Measurements from ENCODE around the gene HDGFL3.

HDGFL3 gene

DNA sequence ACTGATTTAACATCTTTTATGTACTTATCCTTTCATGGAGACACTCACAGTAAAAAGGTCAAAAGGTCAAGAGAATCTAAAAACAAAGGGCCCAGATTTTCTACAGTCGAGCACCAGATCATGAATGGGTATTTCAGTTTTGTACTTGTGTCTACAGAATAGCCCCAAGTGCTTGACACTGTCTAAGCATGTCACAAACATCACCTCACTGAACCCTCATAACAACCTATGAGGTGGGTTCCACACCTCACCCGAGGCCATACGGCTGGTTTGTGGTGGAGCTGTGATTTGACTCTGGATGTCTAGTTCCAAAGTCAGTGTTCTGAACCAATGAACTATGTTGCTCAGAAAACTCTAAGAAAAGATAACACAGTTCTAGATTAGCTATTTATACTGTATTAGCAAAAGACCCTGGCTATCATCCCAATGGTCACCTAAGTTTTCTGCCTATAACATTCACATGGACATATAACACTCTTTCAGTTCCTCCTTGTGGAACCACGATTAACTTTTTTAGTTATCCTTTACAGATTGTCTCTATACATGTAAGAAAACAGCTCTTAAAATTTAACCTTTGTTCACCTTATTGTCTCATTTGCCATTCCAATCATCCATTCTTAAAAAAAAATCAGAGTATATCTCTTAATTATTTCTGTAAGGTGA, 74.6 kb downstream of the HDGFL3 start:
- DNase-seq (ENCODE audit: low spot score), result no peak
- no peak overlapping the region for H3K27ac Mint-ChIP-seq

DNA sequence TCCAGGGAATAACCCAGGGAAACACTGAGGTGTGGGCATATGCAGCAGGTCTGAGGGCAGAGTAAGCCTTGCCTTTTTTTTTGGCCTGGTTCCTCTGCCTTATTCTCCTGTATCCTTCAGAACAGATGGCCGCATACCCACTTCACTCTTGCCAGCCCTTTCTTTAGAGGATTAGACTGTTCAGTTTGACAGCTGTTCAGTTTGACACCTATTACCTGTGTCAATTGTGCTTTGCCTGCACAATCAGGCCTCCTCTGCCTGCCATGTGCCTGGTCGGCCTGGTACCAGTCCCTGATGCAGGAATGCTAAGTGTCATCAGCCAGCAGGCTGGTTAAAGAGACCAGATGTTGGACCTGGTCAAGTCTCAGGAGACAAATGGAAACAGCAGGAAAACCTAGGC, 77.8 kb downstream of the HDGFL3 start:
- no peaks in the 10 kb centered on the region for H3K27me3 Mint-ChIP-seq (ENCODE audit: low read depth)
- H3K9me3 Mint-ChIP-seq, result no peaks in the 10 kb centered on the region
- no peak for DNase-seq (ENCODE audit: low spot score)
- no peak overlapping the region for H3K27ac Mint-ChIP-seq
- H3K4me1 Mint-ChIP-seq (ENCODE audit: low read depth), result no peaks in the 10 kb centered on the region
- peaks cover 10% of the 10 kb centered on the region for H3K36me3 Mint-ChIP-seq (ENCODE audit: low read depth)
- H3K4me3 Mint-ChIP-seq, result no peak overlapping the region

More for the DNA sequence above, 74.6 kb downstream of the HDGFL3 start:
- peaks cover 6% of the 10 kb centered on the region for H3K36me3 Mint-ChIP-seq (ENCODE audit: low read depth)
- no peaks in the 10 kb centered on the region for H3K9me3 Mint-ChIP-seq
- no peaks in the 10 kb centered on the region for H3K4me1 Mint-ChIP-seq (ENCODE audit: low read depth)
- H3K4me3 Mint-ChIP-seq, result no peak overlapping the region
- peaks cover 4% of the 10 kb centered on the region for H3K27me3 Mint-ChIP-seq (ENCODE audit: low read depth)

DNA sequence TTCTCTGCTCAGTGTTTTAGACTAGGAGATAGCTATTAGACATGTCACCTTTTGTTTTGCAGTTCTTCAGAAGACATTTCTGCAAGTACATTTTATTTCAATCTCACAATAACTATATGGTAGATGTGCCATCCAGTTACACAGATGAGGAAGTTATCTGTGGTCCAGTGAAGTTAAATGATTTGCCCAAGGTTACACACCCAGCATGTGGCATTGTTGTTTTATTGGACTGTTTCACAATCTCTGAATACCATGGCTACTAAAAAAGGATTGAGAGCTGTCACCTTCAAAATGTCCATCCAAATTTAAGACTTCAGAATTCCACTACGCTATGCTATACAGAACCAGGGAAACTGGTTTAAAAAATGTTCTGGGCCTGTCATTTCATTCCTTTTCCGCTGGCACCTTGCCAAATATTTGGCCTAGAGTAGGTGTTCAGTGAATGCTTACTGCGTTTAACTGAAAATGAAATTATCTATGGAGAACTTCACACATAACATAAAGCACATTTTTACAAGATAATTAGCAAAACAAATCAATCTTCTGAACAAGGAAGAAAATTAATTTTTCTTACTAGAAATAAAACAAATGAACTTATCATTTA, 80.0 kb downstream of the HDGFL3 start:
- H3K4me1 Mint-ChIP-seq (ENCODE audit: low read depth), result no peaks in the 10 kb centered on the region
- H3K36me3 Mint-ChIP-seq (ENCODE audit: low read depth), result peaks cover 11% of the 10 kb centered on the region
- no peak overlapping the region for H3K27ac Mint-ChIP-seq
- DNase-seq (ENCODE audit: low spot score), result no peak
- H3K27me3 Mint-ChIP-seq (ENCODE audit: low read depth), result no peaks in the 10 kb centered on the region
- no peak overlapping the region for H3K4me3 Mint-ChIP-seq
- no peaks in the 10 kb centered on the region for H3K9me3 Mint-ChIP-seq

DNA sequence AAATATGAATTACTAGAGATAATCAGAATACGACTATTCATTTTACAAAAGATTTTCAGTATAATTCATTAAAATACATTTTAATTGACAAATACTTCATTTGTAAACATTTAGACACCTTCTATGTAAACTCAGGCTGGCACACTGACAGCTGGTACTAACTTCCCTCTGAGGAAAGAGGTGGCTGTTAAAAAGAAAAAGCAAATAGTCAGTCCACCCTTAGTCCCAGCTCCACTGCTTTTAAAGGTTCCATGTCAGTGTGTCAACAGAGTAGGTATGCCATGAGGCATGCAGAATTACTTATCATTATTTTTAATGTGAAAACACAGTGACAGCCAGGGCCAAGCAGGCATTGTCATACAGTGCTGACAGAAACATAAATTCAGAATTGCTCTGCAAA, 84.1 kb downstream of the HDGFL3 start:
- H3K27ac Mint-ChIP-seq, result no peak overlapping the region
- peaks cover 7% of the 10 kb centered on the region for H3K36me3 Mint-ChIP-seq (ENCODE audit: low read depth)
- no peak overlapping the region for H3K4me3 Mint-ChIP-seq
- no peak for DNase-seq (ENCODE audit: low spot score)
- H3K4me1 Mint-ChIP-seq (ENCODE audit: low read depth), result no peaks in the 10 kb centered on the region
- H3K9me3 Mint-ChIP-seq, result no peaks in the 10 kb centered on the region
- H3K27me3 Mint-ChIP-seq (ENCODE audit: low read depth), result no peaks in the 10 kb centered on the region

DNA sequence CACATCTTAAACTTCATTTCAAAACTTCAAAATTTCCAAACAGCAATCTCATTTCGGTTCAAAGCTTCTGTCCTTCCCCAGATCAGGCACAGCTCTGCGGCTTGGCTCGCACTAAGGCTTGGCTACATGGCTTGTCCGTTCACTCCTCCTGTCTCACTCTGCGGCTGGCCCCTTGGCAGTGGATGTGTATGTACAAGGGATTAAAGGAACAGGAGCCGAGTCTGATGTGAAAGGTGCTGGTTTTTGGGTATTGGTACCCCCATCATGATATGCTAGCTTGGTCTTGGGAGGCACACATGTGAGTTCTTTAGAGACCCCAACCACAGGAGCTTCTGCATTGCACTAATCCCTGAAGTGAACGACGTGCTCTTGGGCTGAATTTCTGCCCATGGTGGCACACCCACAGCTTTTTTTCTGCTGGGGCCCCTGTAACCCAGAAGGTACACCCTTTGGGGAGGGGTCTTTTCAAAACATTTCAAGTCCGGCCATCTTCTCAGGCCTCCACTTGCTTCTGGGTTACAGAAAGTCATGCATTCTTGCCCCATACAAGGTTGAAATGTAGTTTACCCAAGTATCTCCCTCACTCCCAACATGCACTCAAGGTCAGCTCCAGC, 87.5 kb downstream of the HDGFL3 start:
- Mint-ChIP-seq H3K4me1 (ENCODE audit: low read depth) (no peaks in the 10 kb centered on the region), H3K36me3 (ENCODE audit: low read depth) (peaks cover 11% of the 10 kb centered on the region), H3K27me3 (ENCODE audit: low read depth) (no peaks in the 10 kb centered on the region), H3K27ac (no peak overlapping the region), H3K4me3 (no peak overlapping the region), H3K9me3 (no peaks in the 10 kb centered on the region)
- DNase-seq (ENCODE audit: low spot score), result no peak

DNA sequence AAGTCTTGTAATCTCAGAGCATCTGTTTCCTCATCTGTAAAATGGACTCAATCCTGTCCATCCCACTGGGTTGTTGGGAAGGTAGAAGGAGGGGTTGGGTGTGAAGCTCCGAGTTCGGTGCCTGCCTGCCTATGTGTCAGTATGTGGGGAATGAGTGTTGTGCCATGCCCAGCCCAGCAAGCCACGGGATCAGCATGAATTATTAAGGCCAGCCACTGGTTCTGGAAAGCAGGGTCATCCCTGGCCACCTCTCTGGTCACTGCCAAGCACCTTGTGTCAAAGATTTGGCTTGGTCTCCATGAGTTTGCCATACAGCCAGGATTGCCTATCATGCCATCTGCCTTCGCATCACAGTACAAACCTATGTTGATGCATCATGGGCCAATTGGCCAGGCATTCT, 88.7 kb downstream of the HDGFL3 start:
- H3K27me3 Mint-ChIP-seq (ENCODE audit: low read depth), result no peaks in the 10 kb centered on the region
- H3K4me3 Mint-ChIP-seq, result no peak overlapping the region
- no peaks in the 10 kb centered on the region for H3K9me3 Mint-ChIP-seq
- peaks cover 11% of the 10 kb centered on the region for H3K36me3 Mint-ChIP-seq (ENCODE audit: low read depth)
- DNase-seq (ENCODE audit: low spot score), result no peak
- H3K4me1 Mint-ChIP-seq (ENCODE audit: low read depth), result no peaks in the 10 kb centered on the region
- H3K27ac Mint-ChIP-seq, result no peak overlapping the region

DNA sequence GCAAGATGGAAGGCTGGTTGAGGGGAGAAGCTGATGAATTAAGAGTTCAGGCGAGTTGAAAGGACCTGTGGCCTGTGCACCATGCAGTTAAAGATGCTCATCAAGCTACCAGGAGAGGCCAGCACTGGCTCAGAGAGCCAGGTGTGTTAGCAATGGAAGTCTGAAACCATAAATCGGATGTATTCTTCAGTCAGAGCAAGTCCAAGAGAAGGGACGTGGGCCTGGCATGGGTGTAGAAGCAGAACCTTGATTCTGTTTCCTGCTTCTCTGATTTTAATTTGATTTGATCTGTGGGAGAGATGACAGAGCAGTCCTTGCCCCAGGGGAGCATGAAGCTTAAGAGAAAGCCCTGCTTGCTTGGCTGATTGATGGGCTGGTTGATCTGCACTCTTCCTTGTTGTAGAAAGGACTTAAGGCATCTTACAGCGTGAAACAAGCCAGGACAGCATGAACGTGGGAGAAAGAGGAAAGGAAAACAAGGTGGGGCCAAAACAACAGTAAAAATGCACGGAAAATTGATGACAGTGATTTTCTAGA, 89.3 kb downstream of the HDGFL3 start:
- Mint-ChIP-seq H3K27me3 (ENCODE audit: low read depth) (no peaks in the 10 kb centered on the region), H3K9me3 (no peaks in the 10 kb centered on the region)
- DNase-seq (ENCODE audit: low spot score), result no peak

DNA sequence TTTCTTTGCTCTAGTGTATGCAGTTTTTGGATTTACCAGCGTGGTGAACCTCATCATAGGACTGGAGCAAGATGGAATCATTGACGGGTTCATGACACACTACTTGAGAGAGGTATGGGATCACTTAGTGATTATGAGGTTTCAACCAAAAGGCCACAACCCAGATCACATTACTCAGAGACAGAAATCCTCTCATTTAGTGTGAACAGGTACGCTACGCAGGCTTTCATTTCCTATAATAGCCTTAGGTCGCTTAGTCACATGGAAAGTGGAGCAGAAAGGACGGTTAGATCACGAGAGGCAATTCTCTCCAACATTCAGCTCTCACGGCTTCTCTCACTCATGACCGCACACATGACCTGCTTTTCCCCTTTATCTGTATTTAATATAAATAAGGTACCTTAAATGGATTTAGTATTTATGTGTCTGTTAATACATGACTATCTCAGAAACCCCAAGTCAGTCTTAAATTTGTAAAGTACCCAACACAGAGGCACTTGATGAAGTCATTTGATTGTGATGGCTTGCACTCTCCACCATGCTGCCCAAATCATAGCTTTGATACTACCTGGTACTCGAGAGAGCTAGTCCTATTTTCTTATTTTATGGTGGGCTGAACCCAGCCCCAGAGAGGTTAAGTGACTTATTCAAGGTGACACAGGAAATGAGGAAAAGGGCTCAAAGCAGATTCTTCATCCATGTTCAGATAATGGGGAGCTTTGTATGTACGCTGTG, 91.6 kb downstream of the HDGFL3 start:
- H3K9me3 Mint-ChIP-seq, result no peaks in the 10 kb centered on the region
- peaks cover 3% of the 10 kb centered on the region for H3K4me1 Mint-ChIP-seq (ENCODE audit: low read depth)
- no peak overlapping the region for H3K27ac Mint-ChIP-seq
- H3K36me3 Mint-ChIP-seq (ENCODE audit: low read depth), result peaks cover 17% of the 10 kb centered on the region
- H3K4me3 Mint-ChIP-seq, result no peak overlapping the region
- H3K27me3 Mint-ChIP-seq (ENCODE audit: low read depth), result no peaks in the 10 kb centered on the region
- DNase-seq (ENCODE audit: low spot score), result no peak

More for the DNA sequence above, 89.3 kb downstream of the HDGFL3 start:
- Mint-ChIP-seq H3K36me3 (ENCODE audit: low read depth) (peaks cover 11% of the 10 kb centered on the region), H3K4me1 (ENCODE audit: low read depth) (no peaks in the 10 kb centered on the region), H3K4me3 (no peak overlapping the region), H3K27ac (no peak overlapping the region)

DNA sequence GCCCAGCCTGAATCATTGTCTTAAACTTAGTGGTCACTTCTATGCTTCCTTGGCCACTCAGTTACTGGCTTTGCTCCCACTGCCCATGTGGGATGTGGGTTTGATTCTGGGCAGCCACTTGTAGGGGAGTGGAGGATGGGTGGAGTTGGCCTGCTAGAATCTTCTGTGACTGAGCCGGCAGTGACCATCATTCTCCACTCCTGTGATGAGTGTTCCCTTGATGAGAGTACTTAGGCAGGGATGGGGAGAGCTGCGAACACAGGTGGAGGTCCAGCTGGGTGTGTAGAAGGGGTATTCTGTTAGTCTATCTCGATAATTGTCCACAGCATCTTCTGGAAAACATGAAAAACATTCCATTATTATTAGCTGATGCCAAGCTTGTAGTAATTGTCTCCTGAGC, 92.2 kb downstream of the HDGFL3 start:
- peaks cover 3% of the 10 kb centered on the region for H3K4me1 Mint-ChIP-seq (ENCODE audit: low read depth)
- no peak overlapping the region for H3K4me3 Mint-ChIP-seq
- H3K27ac Mint-ChIP-seq, result no peak overlapping the region

DNA sequence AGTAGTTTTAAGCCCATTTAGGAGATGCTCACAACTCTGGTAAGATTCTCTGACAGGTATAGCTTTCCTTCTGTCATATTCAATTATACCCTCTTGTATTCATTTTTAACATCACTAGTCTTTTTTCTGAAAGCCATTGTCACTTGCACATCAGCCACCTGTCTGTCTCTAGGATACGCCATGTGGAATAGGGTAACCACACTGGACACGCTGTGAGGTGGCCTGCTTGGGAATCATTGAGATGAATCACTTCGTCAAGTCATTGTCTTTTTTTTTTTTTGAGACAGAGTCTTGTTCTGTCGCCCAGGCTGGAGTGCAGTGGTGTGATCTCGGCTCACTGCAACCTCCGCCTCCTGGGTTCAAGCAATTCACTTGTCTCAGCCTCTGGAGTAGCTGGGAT, 92.8 kb downstream of the HDGFL3 start:
- H3K27ac Mint-ChIP-seq, result no peak overlapping the region
- H3K36me3 Mint-ChIP-seq (ENCODE audit: low read depth), result peaks cover 17% of the 10 kb centered on the region
- no peak for DNase-seq (ENCODE audit: low spot score)
- peaks cover 2% of the 10 kb centered on the region for H3K27me3 Mint-ChIP-seq (ENCODE audit: low read depth)
- H3K4me3 Mint-ChIP-seq, result no peak overlapping the region
- H3K4me1 Mint-ChIP-seq (ENCODE audit: low read depth), result peaks cover 6% of the 10 kb centered on the region
- no peaks in the 10 kb centered on the region for H3K9me3 Mint-ChIP-seq

More for the DNA sequence above, 92.2 kb downstream of the HDGFL3 start:
- DNase-seq (ENCODE audit: low spot score), result no peak
- H3K27me3 Mint-ChIP-seq (ENCODE audit: low read depth), result no peaks in the 10 kb centered on the region
- H3K9me3 Mint-ChIP-seq, result no peaks in the 10 kb centered on the region
- H3K36me3 Mint-ChIP-seq (ENCODE audit: low read depth), result peaks cover 17% of the 10 kb centered on the region

DNA sequence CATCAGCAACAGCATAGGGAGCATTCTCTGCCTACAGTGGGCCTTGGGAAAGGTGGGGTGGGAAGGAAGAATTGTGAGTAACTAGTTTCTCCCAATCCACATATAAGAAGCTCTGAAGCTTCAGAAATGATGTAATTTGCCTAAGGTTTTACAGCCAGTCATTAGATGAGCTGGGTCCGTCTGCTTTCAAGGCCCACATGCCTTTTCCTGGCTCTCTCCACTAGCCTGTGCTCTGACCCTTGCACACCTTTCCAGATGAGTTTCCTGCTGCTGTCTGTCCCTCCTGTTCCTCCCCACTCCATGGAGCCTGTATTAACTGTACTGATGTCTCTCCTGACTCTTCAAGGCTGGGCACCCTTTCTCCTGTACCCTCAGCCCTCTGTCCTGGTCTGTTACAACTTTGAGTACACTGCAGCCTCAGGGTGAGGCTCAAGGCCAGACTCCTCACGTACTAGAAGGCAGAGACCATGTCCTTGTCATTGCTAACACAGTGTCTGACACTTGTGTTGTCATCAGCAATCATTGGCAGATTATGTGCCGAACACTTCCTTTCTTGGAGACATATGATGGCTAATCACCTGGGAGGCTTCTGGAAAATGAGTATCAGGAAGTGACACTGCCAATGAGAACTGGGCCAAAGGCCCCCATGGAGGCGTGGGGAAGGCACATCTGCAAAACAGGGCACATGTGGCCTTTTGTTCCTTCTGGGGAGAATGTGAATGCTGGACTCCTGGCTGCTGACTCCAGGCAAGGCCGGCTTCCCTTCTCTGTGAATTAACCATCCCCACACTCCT, 93.5 kb downstream of the HDGFL3 start:
- no peak for DNase-seq (ENCODE audit: low spot score)
- no peak overlapping the region for H3K4me3 Mint-ChIP-seq
- H3K27me3 Mint-ChIP-seq (ENCODE audit: low read depth), result peaks cover 3% of the 10 kb centered on the region
- peaks cover 12% of the 10 kb centered on the region for H3K4me1 Mint-ChIP-seq (ENCODE audit: low read depth)
- no peak overlapping the region for H3K27ac Mint-ChIP-seq
- H3K9me3 Mint-ChIP-seq, result no peaks in the 10 kb centered on the region
- peaks cover 17% of the 10 kb centered on the region for H3K36me3 Mint-ChIP-seq (ENCODE audit: low read depth)

DNA sequence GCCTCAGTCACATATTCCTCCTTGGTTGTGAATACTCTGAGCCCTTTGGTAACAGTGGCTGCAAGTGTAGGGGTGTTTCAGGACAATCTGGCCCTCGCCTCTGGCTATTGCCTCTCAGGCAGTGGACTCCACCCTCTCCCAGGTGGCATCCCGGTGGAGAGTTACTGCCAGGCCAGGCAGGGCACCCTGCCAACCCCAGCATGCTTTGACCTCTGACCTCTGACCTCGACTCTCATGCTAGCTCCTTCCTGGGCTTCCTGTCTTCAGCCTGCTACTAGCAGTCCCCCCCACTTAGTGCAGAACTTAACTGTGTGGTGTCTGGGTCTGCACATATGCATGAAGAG, 94.7 kb downstream of the HDGFL3 start:
- Mint-ChIP-seq H3K27ac (no peak overlapping the region), H3K36me3 (ENCODE audit: low read depth) (peaks cover 17% of the 10 kb centered on the region), H3K4me1 (ENCODE audit: low read depth) (peaks cover 23% of the 10 kb centered on the region), H3K4me3 (no peak overlapping the region), H3K27me3 (ENCODE audit: low read depth) (peaks cover 6% of the 10 kb centered on the region), H3K9me3 (no peaks in the 10 kb centered on the region)
- no peak for DNase-seq (ENCODE audit: low spot score)

DNA sequence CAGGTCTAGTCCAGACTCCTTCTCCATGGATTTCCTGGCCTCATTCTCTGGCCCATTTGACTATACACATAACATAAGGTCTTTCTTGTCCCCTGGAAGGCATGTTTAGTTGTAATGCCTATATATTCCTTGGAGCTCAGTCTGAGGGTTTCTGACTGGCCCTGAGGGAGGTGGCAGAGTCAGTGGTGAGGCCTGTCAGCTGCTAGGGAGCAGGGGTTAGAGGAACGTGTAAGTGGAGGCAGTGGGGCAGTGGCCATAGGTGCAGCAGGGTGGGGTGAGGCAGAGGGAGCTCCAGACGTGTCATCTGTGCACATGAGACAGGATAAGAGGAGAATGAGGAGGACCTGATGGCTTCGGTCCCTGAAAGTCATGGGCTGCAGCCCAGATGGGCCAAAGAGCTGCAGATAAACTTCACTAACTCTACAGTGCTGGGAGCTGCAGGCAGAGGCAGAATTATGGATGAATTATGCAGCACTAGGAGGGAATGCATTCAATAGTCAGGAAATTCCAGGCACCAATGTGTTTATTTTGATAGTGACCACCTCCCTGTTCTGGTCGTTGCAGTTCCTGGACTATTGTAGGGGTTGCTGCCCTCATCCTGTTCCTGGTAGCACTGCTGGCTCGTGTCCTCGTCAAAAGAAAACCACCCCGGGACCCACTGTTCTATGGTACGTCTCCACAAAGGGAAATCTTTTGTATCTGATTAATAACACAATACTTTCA, 95.2 kb downstream of the HDGFL3 start:
- Mint-ChIP-seq H3K4me3 (no peak overlapping the region), H3K27ac (no peak overlapping the region), H3K9me3 (no peaks in the 10 kb centered on the region), H3K4me1 (ENCODE audit: low read depth) (peaks cover 23% of the 10 kb centered on the region), H3K27me3 (ENCODE audit: low read depth) (peaks cover 6% of the 10 kb centered on the region), H3K36me3 (ENCODE audit: low read depth) (peaks cover 17% of the 10 kb centered on the region)
- DNase-seq (ENCODE audit: low spot score), result no peak
